Endothelial cell of umbilical vein (primary cell): ENCODE results near the gene IL1RL2. TPM values are rescaled to one million over a fixed set of nuclear protein-coding genes. Genes with fewer than 3 reads are reported as not detected.

Experiments
- BruUV-seq: library from RNA; stranded (reverse); fragments of 400-500 nt; replicated peaks from 2 replicates; lab custom pipeline; 2021; lab: Mats Ljungman, UMichigan
- CTCF ChIA-PET: fragments of 300-600, 350-600 bp; sonication (Branson Sonifier 250); formaldehyde crosslinking; loops from one replicate; lab custom pipeline; 2021; ENCODE audit warnings: antibody characterized with exemption, inconsistent platforms; lab: Charles Lee
- POLR2A ChIA-PET: fragments of 300-600, 350-600 bp; sonication (Branson Sonifier 250); formaldehyde crosslinking; loops from one replicate; lab custom pipeline; 2021; ENCODE audit warnings: antibody characterized with exemption, inconsistent platforms; lab: Charles Lee
- DNase-seq: peaks from one replicate; pipeline ENCODE4 v3.0.0-alpha.2; 2011; ENCODE audit warnings: low read depth, low spot score
- FAIRE-seq: peaks from 2 replicates; lab custom pipeline; 2011; peaks lifted over from hg19 to GRCh38; lab: Jason Lieb, UNC
- H2AFZ ChIP-seq: 2 replicates; pipeline ENCODE4 v1.6.0; 2012; ENCODE audit warnings: low read depth, low read length, control low read depth, inconsistent platforms
- H3K27ac ChIP-seq: 2 replicates; pipeline ENCODE4 v1.5.1; 2011; ENCODE audit warnings: low read depth, mild to moderate bottlenecking, control low read depth, low read length, moderate library complexity; ENCODE audit not compliant: insufficient read depth
- H3K27me3 ChIP-seq, 2 experiments: 2 replicates each; pipeline versions ENCODE4 v1.6.0 to v1.6.1; 2011; ENCODE audit warnings: low read length in 2 of 2, mixed read lengths in 1 of 2; ENCODE audit not compliant: control insufficient read depth in 2 of 2, insufficient read depth in 2 of 2
- H3K36me3 ChIP-seq, 2 experiments: 2 replicates in 1 of 2; 3 replicates in 1 of 2; pipeline ENCODE4 v1.5.1; 2011; ENCODE audit warnings: low read length in 2 of 2, mild to moderate bottlenecking in 1 of 2, moderate library complexity in 1 of 2; ENCODE audit not compliant: control insufficient read depth in 2 of 2, insufficient read depth in 2 of 2; ENCODE audit errors: extremely low read depth in 1 of 2
- H3K4me1 ChIP-seq: 3 replicates; pipeline ENCODE4 v1.5.1; 2011; ENCODE audit warnings: mild to moderate bottlenecking, low read length; ENCODE audit not compliant: control insufficient read depth, insufficient read depth; ENCODE audit errors: extremely low read depth
- H3K4me2 ChIP-seq: 2 replicates; pipeline ENCODE4 v1.6.1; 2011; ENCODE audit warnings: low read length, control low read depth, mixed read lengths; ENCODE audit not compliant: insufficient read depth
- H3K4me3 ChIP-seq, 3 experiments: fragments of 200-600 bp in 1 of 3; sonication (generic), shearing (Covaris generic) in 1 of 3; replicated peaks in 1 of 3; 2 replicates each; pipeline ENCODE4 v1.5.1; 2011 to 2016; ENCODE audit warnings: control low read depth in 3 of 3, low read length in 3 of 3, mild to moderate bottlenecking in 2 of 3, inconsistent platforms in 1 of 3, low read depth in 1 of 3, moderate library complexity in 1 of 3; ENCODE audit not compliant: insufficient read depth in 1 of 3
- H3K79me2 ChIP-seq: 2 replicates; pipeline ENCODE4 v1.6.0; 2012; ENCODE audit warnings: low read length, inconsistent platforms; ENCODE audit not compliant: control insufficient read depth, insufficient read depth
- H3K9ac ChIP-seq: replicated peaks from 2 replicates; pipeline ENCODE3; 2011; ENCODE audit warnings: low read length, control low read depth; ENCODE audit not compliant: insufficient read depth; ENCODE audit errors: extremely low read depth
- H3K9me1 ChIP-seq: replicated peaks from 3 replicates; pipeline ENCODE4 v1.6.0; 2011; ENCODE audit warnings: mild to moderate bottlenecking, low read length; ENCODE audit not compliant: control insufficient read depth, insufficient read depth; ENCODE audit errors: extremely low read depth
- H3K9me3 ChIP-seq: replicated peaks from 2 replicates; pipeline ENCODE4 v1.5.1; 2012; ENCODE audit warnings: low read length, inconsistent platforms; ENCODE audit not compliant: control insufficient read depth, insufficient read depth
- H4K20me1 ChIP-seq: replicated peaks from 2 replicates; pipeline ENCODE3; 2011; ENCODE audit warnings: mild to moderate bottlenecking, low read length; ENCODE audit not compliant: control insufficient read depth, insufficient read depth; ENCODE audit errors: extremely low read depth
- CTCF ChIP-seq, 2 donors: IDR thresholded peaks; 1 replicate in 1 of 2; 2 replicates in 1 of 2; pipeline ENCODE4 v1.5.1; 2011; ENCODE audit warnings: low read length in 2 of 2, mild to moderate bottlenecking in 2 of 2, moderate library complexity in 2 of 2, control low read depth in 1 of 2, inconsistent platforms in 1 of 2, low read depth in 1 of 2; ENCODE audit not compliant: insufficient read depth in 1 of 2; ENCODE audit errors: extremely low read depth in 1 of 2
- EZH2 ChIP-seq: IDR thresholded peaks from 2 replicates; pipeline ENCODE4 v1.6.1; 2012; ENCODE audit warnings: borderline replicate concordance, low read depth, mild to moderate bottlenecking, moderate library complexity, low read length, inconsistent platforms; ENCODE audit not compliant: severe bottlenecking
- FOS ChIP-seq: IDR thresholded peaks from 2 replicates; pipeline ENCODE4 v1.6.1; 2011; ENCODE audit warnings: mild to moderate bottlenecking, low read length, moderate library complexity, borderline replicate concordance; ENCODE audit not compliant: insufficient read depth
- GATA2 ChIP-seq: IDR thresholded peaks from 2 replicates; pipeline ENCODE4 v1.7.0; 2011; ENCODE audit warnings: low read depth, mild to moderate bottlenecking, moderate library complexity, mixed read lengths, low read length; ENCODE audit not compliant: insufficient read length, insufficient read depth
- JUN ChIP-seq: IDR thresholded peaks from 2 replicates; pipeline ENCODE4 v1.6.1; 2011; ENCODE audit warnings: borderline replicate concordance, low read depth; ENCODE audit not compliant: insufficient read length, insufficient read depth
- MAX ChIP-seq: IDR thresholded peaks from 2 replicates; pipeline ENCODE4 v1.6.1; 2011; ENCODE audit not compliant: insufficient read depth, insufficient read length
- MYC ChIP-seq: IDR thresholded peaks from one replicate; pipeline ENCODE4 v1.6.1; 2011; ENCODE audit warnings: mild to moderate bottlenecking, low read depth, low read length
- POLR2A ChIP-seq: IDR thresholded peaks from 2 replicates; pipeline ENCODE4 v1.6.1; 2012; ENCODE audit warnings: low read depth, mild to moderate bottlenecking, control low read depth, low read length
- POLR2AphosphoS5 ChIP-seq: IDR thresholded peaks from 2 replicates; pipeline ENCODE4 v1.6.1; 2012; ENCODE audit warnings: low read depth, mild to moderate bottlenecking, control low read depth, low read length, moderate library complexity; ENCODE audit not compliant: insufficient read depth
- dilution Hi-C: fragments of 300-500 bp; cut with MboI; formaldehyde crosslinking; loops from one replicate; pipeline ENCODE4 v1.15.0; 2019; ENCODE audit warnings: low sequenced_read_pairs; ENCODE audit not compliant: extremely low pct_ligation_motif_present
- intact Hi-C: fragments of 100-400 bp; cut with micrococcal nuclease; formaldehyde crosslinking; loops from one replicate; pipeline ENCODE4 v1.10.0; 2022
- polyA plus RNA-seq, 4 experiments: library from polyadenylated mRNA; depleted of rRNA in 3 of 4; stranded (reverse) in 3 of 4; unstranded in 1 of 4; fragments of >200 nt; gene quantifications; 2 replicates each; pipeline versions ENCODE4 v1.2.1 to v1.2.3, GENCODE V29; 2011 to 2012; ENCODE audit warnings: missing spikeins in 1 of 4
- total RNA-seq: library from RNA; stranded (reverse); gene quantifications from 2 replicates; pipeline ENCODE4 v1.2.3, GENCODE V29; 2021

Gene IL1RL2
- total and polyA plus RNA-seq, 2 donors (not counting 3 experiments of a cell fraction or from before 2014, with no cell fraction given): 0.11 TPM; not detected in 1

GRCh38 chr2:102269200-102269524 is 82.3 kb downstream of the IL1RL2 start:
- H3K4me3 ChIP-seq: no peak overlapping the region
- no peak overlapping the region for H3K4me2 ChIP-seq
- BruUV-seq: no TSS peak
- no peak overlapping the region for H3K9ac ChIP-seq
- DNase-seq (no peak), FAIRE-seq (no peak)
- no peak overlapping the region for H3K27ac ChIP-seq
- no peaks in the 10 kb centered on the region for H3K9me1 ChIP-seq
- H3K27me3 ChIP-seq: no peaks in the 10 kb centered on the region
- POLR2A ChIA-PET: no interaction called here
- H3K4me1 ChIP-seq: peaks cover 7% of the 10 kb centered on the region
- CTCF ChIA-PET: no interaction called here
- H4K20me1 ChIP-seq: no peaks in the 10 kb centered on the region
- no peak overlapping the region for H2AFZ ChIP-seq
- TF ChIP-seq POLR2A (no peak), CTCF (IDR thresholded peaks at IDR 0.05; ENCODE audit: extremely low read depth in 1 of 2, insufficient read depth in 1 of 2, low read depth in 1 of 2, low read length in 2 of 2) (no peak)
- dilution Hi-C loops: no loop called here
- H3K9me3 ChIP-seq: no peaks in the 10 kb centered on the region
- intact Hi-C loops: no loop called here
- no peaks in the 10 kb centered on the region for H3K36me3 ChIP-seq
- no peaks in the 10 kb centered on the region for H3K79me2 ChIP-seq

- DNase-seq (peak; percentile 15), FAIRE-seq (peak; percentile 56)
- H3K9me3 ChIP-seq: no peaks in the 10 kb centered on the region
- H3K4me3 ChIP-seq: no peak overlapping the region
- POLR2A ChIA-PET: no interaction called here
- peaks cover 7% of the 10 kb centered on the region for H3K4me1 ChIP-seq
- TF ChIP-seq EZH2 (no peak), MYC (no peak), JUN (no peak), CTCF (IDR thresholded peaks at IDR 0.05; ENCODE audit: extremely low read depth in 1 of 2, insufficient read depth in 1 of 2, low read depth in 1 of 2, low read length in 2 of 2) (no peak), POLR2A (no peak), FOS (no peak), MAX (no peak), GATA2 (no peak), POLR2AphosphoS5 (no peak)
- BruUV-seq: no TSS peak
- no peak overlapping the region for H3K27ac ChIP-seq
- H3K36me3 ChIP-seq: no peaks in the 10 kb centered on the region
- no peaks in the 10 kb centered on the region for H3K79me2 ChIP-seq
- H2AFZ ChIP-seq: peak overlapping the region; percentile 65
- no peaks in the 10 kb centered on the region for H3K27me3 ChIP-seq
- H3K9me1 ChIP-seq: no peaks in the 10 kb centered on the region
- H4K20me1 ChIP-seq: no peaks in the 10 kb centered on the region
- H3K9ac ChIP-seq: peak overlapping the region; percentile 26
- CTCF ChIA-PET: interaction anchor here (0.6 to 3.2 kb wide), 6 partner anchors 10 to 250 kb away, joined by 3 to 19 read pairs (median 8); no protein-coding TSS in a partner anchor
- H3K4me2 ChIP-seq: peak overlapping the region; percentile 16
- intact Hi-C loops (loop anchor here (2.0 kb wide), 1 partner anchor 33 kb away; no protein-coding TSS in a partner anchor), dilution Hi-C loops (no loop called here)
Measured at GRCh38 chr2:102271844-102272243, 85.0 kb downstream of the IL1RL2 start.
